Neutrophil (primary cell): Measurements from ENCODE around the gene AFP.

ENCODE experiments used
- H3K27ac ChIP-seq: fragments of 200-600 bp; sonication (generic); 2 replicates; pipeline ENCODE4 v1.5.1; 2016; ENCODE audit warnings: mild to moderate bottlenecking, moderate library complexity
- H3K27me3 ChIP-seq: fragments of 200-600 bp; sonication (generic); 2 replicates; pipeline ENCODE4 v1.6.0; 2016; ENCODE audit warnings: mild to moderate bottlenecking
- H3K36me3 ChIP-seq: fragments of 200-600 bp; sonication (generic); 2 replicates; pipeline ENCODE4 v1.5.1; 2017
- H3K4me1 ChIP-seq, 2 experiments: fragments of 200-600 bp in 1 of 2; sonication (generic) in 1 of 2; 1 replicate in 1 of 2; 2 replicates in 1 of 2; pipeline versions ENCODE4 v1.5.1 to v1.6.1; 2013 to 2016; ENCODE audit warnings: low read depth in 1 of 2, low read length in 1 of 2, mild to moderate bottlenecking in 1 of 2, moderate library complexity in 1 of 2; ENCODE audit not compliant: control insufficient read depth in 1 of 2, insufficient read depth in 1 of 2
- H3K4me3 ChIP-seq, 2 experiments: fragments of 200-600 bp in 1 of 2; sonication (generic) in 1 of 2; 1 replicate in 1 of 2; 2 replicates in 1 of 2; pipeline ENCODE4 v1.5.1; 2013 to 2016; ENCODE audit warnings: low read depth in 1 of 2, low read length in 1 of 2, mild to moderate bottlenecking in 1 of 2, moderate library complexity in 1 of 2
- H3K9me3 ChIP-seq: fragments of 200-600 bp; sonication (generic); 2 replicates; pipeline ENCODE4 v1.5.1; 2016
- TF ChIP-seq, protein P1 (sequence below): fragments of 200-600 bp; sonication (generic); IDR thresholded peaks from 2 replicates; pipeline ENCODE4 v1.5.1; 2016; ENCODE audit warnings: antibody characterized with exemption

The AFP gene

DNA sequence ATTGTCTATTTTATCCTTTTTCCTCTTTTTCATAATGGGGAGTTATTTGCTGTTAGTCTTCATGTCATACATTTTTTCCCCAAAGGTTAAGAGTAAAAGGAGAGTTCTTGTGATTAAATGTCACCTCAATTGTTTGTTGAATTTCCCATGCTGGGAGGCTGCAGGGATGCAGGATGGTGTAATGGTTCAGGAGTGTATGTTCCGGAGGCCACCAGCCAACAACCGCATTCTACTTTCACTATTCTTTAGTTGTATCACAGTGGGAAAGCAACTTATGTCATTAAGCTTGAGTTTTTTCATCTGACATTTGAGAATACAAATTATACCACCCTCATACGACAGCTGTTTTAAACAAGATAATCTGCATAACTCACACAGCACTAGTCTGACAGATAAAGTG, 15.4 kb downstream of the AFP start:
- Histone ChIP-seq H3K36me3 (no peaks in the 10 kb centered on the region), H3K9me3 (no peaks in the 10 kb centered on the region), H3K27me3 (no peaks in the 10 kb centered on the region), H3K4me1 (no peaks in the 10 kb centered on the region), H3K4me3 (no peak overlapping the region), H3K27ac (no peak overlapping the region)
- TF ChIP-seq, protein P1, sequence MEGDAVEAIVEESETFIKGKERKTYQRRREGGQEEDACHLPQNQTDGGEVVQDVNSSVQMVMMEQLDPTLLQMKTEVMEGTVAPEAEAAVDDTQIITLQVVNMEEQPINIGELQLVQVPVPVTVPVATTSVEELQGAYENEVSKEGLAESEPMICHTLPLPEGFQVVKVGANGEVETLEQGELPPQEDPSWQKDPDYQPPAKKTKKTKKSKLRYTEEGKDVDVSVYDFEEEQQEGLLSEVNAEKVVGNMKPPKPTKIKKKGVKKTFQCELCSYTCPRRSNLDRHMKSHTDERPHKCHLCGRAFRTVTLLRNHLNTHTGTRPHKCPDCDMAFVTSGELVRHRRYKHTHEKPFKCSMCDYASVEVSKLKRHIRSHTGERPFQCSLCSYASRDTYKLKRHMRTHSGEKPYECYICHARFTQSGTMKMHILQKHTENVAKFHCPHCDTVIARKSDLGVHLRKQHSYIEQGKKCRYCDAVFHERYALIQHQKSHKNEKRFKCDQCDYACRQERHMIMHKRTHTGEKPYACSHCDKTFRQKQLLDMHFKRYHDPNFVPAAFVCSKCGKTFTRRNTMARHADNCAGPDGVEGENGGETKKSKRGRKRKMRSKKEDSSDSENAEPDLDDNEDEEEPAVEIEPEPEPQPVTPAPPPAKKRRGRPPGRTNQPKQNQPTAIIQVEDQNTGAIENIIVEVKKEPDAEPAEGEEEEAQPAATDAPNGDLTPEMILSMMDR: no peak

GRCh38 chr4:73451981-73452747, 16.1 kb downstream of the AFP start:
- Histone ChIP-seq H3K27me3 (no peaks in the 10 kb centered on the region), H3K36me3 (no peaks in the 10 kb centered on the region), H3K4me1 (no peaks in the 10 kb centered on the region), H3K9me3 (no peaks in the 10 kb centered on the region), H3K4me3 (no peak overlapping the region), H3K27ac (no peak overlapping the region)
- TF ChIP-seq, protein P1: no peak

DNA sequence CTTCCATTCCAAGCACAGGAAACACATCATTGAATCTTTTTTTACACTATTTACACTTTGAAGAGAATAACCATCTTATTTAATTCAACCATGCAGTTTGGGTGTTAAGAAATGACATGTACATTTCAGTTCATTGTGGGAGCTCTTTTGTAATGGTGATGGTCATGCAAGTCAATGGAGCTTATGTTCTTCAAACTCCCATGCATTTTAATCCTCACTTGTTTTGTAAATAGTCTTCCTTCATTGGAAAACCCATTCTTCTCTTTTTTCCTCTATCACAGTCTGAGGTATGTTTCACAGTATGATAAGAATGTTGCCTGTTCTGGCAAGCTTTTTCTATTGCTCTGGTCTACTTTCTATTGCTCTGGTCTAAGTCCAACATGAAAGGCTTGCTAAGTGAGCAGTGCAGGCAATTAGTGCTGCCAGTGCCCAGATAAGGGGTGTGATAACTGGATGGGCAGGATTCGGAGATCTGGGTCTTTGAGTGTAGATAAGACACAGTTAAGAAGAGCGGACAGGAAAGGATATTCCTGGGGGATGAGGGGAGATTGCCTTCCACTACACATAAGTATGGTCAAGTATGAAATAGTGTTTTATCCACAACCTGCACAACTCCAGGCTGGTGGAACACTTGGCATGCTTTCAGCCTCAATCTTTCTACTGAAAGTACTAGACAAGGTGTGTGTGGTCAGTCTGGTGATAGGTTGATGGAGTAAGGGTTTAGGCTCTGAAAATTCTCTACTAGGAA, 17.1 kb downstream of the AFP start:
- Histone ChIP-seq H3K27ac (no peak overlapping the region), H3K4me3 (no peak overlapping the region), H3K36me3 (no peaks in the 10 kb centered on the region), H3K27me3 (no peaks in the 10 kb centered on the region), H3K9me3 (no peaks in the 10 kb centered on the region), H3K4me1 (no peaks in the 10 kb centered on the region)
- TF ChIP-seq, protein P1: no peak

DNA sequence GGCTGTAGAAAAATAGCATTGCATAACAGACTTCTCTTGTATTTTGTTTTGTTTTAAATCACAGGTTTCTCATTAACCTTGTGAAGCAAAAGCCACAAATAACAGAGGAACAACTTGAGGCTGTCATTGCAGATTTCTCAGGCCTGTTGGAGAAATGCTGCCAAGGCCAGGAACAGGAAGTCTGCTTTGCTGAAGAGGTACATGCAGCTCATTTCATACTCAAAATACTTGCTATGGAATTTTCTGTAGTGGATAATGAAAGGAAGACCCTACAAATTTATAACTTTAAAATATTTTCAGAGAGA, 17.6 kb downstream of the AFP start:
- Histone ChIP-seq H3K27me3 (no peaks in the 10 kb centered on the region), H3K36me3 (no peaks in the 10 kb centered on the region), H3K4me1 (no peaks in the 10 kb centered on the region), H3K27ac (no peak overlapping the region), H3K4me3 (no peak overlapping the region), H3K9me3 (no peaks in the 10 kb centered on the region)
- TF ChIP-seq, protein P1: no peak

DNA sequence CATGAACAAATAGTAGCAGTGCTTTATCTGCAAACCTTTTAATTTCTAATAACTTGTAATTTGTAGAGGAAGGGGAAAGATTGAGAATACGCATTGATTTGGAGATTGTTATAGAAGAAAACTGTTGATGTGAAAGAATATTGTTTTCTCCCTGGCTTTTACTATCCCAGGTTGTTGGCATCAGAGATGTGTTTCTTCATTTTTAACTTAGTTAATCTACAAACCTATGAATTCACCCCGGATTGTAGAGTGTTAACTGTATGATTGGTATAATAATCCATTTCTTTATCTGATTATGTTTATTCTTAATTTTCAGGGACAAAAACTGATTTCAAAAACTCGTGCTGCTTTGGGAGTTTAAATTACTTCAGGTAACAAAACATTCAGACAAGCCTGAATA, 18.9 kb downstream of the AFP start:
- Histone ChIP-seq H3K27me3 (no peaks in the 10 kb centered on the region), H3K9me3 (no peaks in the 10 kb centered on the region), H3K27ac (no peak overlapping the region), H3K4me1 (no peaks in the 10 kb centered on the region), H3K4me3 (no peak overlapping the region), H3K36me3 (no peaks in the 10 kb centered on the region)
- TF ChIP-seq, protein P1: no peak
